Left ventricle myocardium inferior (tissue), 1 donor: ENCODE measurements around the gene CNIH3. TPM values are rescaled to one million over a fixed set of nuclear protein-coding genes. Genes with fewer than 3 reads are reported as not detected.

Experiments
- DNase-seq: peaks from one replicate; pipeline ENCODE4 v3.0.0-alpha.2; 2020
- H3K27ac ChIP-seq: fragments of 200-600 bp; replicated peaks from 2 replicates; pipeline ENCODE4 v1.8.0; 2021
- H3K27me3 ChIP-seq: fragments of 200-600 bp; 2 replicates; pipeline ENCODE4 v1.8.0; 2021; ENCODE audit warnings: low read depth
- H3K36me3 ChIP-seq: fragments of 200-600 bp; 2 replicates; pipeline ENCODE4 v1.8.0; 2021
- H3K4me1 ChIP-seq: fragments of 200-600 bp; 2 replicates; pipeline ENCODE4 v1.8.0; 2021
- H3K4me3 ChIP-seq: fragments of 200-600 bp; 2 replicates; pipeline ENCODE4 v1.8.0; 2021; ENCODE audit warnings: mild to moderate bottlenecking, moderate library complexity
- H3K9me3 ChIP-seq: fragments of 200-600 bp; replicated peaks from 2 replicates; pipeline ENCODE4 v1.8.0; 2021
- intact Hi-C: fragments of 100-400 bp; cut with micrococcal nuclease; formaldehyde crosslinking; loops from one replicate; pipeline ENCODE4 v1.11.0; 2022
- total RNA-seq: library from RNA; stranded (reverse); fragmentation: NEBNext Ultra II Directional; extraction: Animal tissue kit (Norgen Biotek cat#: 25700); gene quantifications from one replicate; pipeline ENCODE4 v1.2.1, GENCODE V29; 2021
- TF ChIP-seq, protein P1 (sequence below): fragments of 200-600 bp; IDR thresholded peaks from 2 replicates; pipeline ENCODE4 v1.8.0; 2021; ENCODE audit warnings: antibody characterized with exemption, mild to moderate bottlenecking, borderline replicate concordance
- donor health status: DM: no; HTN: yes; CAD: no; lungs with severe emphysema.

The CNIH3 gene
- total RNA-seq, 1 donor from 2014 or later: 1.1 TPM

DNA sequence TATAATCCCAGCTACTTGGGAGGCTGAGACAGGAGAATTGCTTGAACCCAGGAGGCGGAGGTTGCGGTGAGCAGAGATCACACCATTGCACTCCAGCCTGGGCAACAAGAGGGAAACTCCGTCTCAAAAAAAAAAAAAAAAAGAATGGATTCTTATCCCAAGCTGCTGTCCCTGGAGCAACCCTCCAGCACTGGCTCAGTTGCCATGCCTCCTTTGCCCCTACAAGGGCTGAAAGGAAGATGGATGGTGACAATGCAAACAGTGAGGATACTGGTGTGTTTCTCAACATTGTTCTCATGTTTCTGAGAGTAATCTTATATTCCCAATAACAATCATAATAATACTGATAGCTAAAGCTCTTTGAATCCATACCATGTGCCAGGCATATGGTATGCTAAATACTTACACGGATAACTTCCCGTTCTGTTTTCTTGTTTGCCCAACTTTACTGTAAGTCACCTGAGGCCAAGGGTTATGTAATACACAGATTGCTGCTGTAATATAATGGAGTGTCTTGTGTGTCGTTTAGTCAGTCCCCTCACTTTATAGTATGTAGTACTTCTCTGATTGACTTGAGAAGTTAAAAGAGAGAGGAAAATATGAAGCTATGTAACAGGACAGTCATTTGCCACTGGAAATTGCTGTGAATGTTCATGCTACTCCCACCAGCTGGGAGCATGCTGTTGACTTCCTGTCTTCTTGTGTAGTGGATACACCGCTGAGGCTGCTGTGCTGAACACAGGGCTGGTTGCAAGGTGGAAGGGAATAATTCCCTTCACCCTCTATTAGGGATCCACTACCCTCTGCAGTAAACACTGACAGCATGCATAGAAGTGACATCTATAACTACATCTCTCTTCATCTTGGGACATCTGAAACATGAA, 153.6 kb downstream of the CNIH3 start:
- H3K4me3 ChIP-seq: no peak overlapping the region
- H3K36me3 ChIP-seq: no peaks in the 10 kb centered on the region
- intact Hi-C loops: no loop called here
- peaks cover 10% of the 10 kb centered on the region for H3K4me1 ChIP-seq
- H3K9me3 ChIP-seq: no peaks in the 10 kb centered on the region
- TF ChIP-seq, protein P1, sequence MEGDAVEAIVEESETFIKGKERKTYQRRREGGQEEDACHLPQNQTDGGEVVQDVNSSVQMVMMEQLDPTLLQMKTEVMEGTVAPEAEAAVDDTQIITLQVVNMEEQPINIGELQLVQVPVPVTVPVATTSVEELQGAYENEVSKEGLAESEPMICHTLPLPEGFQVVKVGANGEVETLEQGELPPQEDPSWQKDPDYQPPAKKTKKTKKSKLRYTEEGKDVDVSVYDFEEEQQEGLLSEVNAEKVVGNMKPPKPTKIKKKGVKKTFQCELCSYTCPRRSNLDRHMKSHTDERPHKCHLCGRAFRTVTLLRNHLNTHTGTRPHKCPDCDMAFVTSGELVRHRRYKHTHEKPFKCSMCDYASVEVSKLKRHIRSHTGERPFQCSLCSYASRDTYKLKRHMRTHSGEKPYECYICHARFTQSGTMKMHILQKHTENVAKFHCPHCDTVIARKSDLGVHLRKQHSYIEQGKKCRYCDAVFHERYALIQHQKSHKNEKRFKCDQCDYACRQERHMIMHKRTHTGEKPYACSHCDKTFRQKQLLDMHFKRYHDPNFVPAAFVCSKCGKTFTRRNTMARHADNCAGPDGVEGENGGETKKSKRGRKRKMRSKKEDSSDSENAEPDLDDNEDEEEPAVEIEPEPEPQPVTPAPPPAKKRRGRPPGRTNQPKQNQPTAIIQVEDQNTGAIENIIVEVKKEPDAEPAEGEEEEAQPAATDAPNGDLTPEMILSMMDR: no peak
- peaks cover 42% of the 10 kb centered on the region for H3K27me3 ChIP-seq
- H3K27ac ChIP-seq: no peak overlapping the region
- no peak for DNase-seq

DNA sequence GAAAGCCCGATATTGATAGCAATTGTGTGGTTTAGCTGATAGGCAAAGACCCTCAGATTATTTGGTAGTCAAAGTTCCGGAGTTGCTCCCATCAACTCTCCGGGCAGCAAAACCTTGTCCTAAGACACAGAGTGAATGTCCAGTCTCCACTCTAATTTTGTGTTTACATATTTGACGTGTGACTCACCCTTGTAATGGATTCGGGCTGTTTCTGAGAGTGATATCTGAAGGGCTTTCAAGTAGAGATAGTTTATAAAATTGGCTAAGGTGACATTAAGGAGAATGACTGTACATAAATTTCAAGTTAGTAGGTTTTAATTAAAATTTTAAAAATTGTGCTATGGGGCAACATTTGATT, 154.2 kb downstream of the CNIH3 start:
- TF ChIP-seq, protein P1: no peak
- Histone ChIP-seq H3K4me1 (peaks cover 10% of the 10 kb centered on the region), H3K9me3 (no peaks in the 10 kb centered on the region), H3K4me3 (no peak overlapping the region), H3K36me3 (no peaks in the 10 kb centered on the region), H3K27ac (no peak overlapping the region), H3K27me3 (peaks cover 38% of the 10 kb centered on the region)
- intact Hi-C loops: no loop called here
- no peak for DNase-seq

DNA sequence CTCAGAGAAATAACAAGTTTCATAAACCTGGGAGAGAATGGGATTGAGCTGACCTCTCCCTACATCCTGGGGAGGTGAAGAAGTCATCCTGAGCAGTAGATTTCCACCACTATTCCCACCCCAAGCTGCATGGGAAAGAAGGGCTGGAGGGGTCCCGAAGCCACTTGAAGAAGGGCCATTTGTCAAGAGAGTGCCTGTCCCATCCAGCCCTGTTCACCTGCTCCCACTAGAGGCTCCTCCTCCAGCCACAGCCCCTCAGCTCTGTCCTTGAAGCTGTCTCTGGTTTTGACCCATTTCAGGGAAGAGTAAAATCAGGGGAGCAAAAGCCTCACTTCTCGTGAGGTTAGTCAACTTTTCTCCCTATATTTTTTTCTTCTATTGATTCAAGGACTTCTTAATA, 157.5 kb downstream of the CNIH3 start:
- Histone ChIP-seq H3K4me1 (peaks cover 10% of the 10 kb centered on the region), H3K27me3 (peaks cover 19% of the 10 kb centered on the region), H3K4me3 (no peak overlapping the region), H3K9me3 (no peaks in the 10 kb centered on the region), H3K36me3 (no peaks in the 10 kb centered on the region), H3K27ac (no peak overlapping the region)
- TF ChIP-seq, protein P1: no peak
- no peak for DNase-seq
- intact Hi-C loops: no loop called here

DNA sequence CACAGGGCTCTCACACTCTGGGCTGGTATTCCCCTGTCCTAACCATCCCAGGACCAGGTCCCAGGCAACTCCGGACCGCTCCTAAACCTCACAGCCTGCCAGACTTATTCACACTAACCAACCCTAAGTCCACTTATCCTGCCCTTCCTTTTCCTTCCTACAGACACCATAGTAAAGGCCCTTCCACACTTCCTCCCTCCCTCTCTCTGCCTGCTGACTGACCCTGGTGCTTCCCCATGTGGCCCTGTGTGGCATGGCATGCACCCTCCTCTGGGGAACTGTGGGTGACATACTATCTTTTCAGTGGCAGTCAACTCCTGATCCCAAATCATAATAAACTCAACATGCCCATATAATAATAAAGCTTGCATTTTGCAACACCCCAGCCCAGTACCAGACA, 158.3 kb downstream of the CNIH3 start:
- Histone ChIP-seq H3K9me3 (no peaks in the 10 kb centered on the region), H3K4me3 (no peak overlapping the region), H3K27ac (no peak overlapping the region), H3K4me1 (peaks cover 10% of the 10 kb centered on the region), H3K27me3 (peaks cover 19% of the 10 kb centered on the region), H3K36me3 (no peaks in the 10 kb centered on the region)
- no peak for DNase-seq
- TF ChIP-seq, protein P1: no peak
- intact Hi-C loops: no loop called here

DNA sequence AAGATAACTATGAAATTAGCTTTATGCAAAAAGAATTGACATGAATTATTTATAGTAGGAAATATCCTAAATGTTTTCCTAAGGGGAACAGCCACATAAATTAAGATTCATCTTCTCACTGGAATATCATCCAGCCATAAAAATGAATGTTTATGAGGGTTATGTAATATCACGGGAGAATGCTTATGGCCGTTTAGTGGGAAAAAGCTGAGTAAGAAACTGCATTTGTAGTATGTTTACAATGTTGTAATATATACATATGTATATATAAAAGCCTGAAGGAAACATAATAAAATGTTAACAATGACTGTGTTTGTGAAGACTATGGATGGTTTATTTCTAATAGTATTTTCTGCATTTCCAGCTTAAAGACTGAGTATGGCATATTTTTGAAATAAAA, 161.1 kb downstream of the CNIH3 start:
- intact Hi-C loops: no loop called here
- H3K9me3 ChIP-seq: no peaks in the 10 kb centered on the region
- TF ChIP-seq, protein P1: no peak
- H3K4me1 ChIP-seq: no peaks in the 10 kb centered on the region
- peaks cover 17% of the 10 kb centered on the region for H3K27me3 ChIP-seq
- no peak overlapping the region for H3K27ac ChIP-seq
- H3K36me3 ChIP-seq: no peaks in the 10 kb centered on the region
- H3K4me3 ChIP-seq: no peak overlapping the region
- DNase-seq: no peak
